NCI-H1930 (cell line): ENCODE measurements around the gene MAP4K1.

Source experiments
- DNase-seq, 2 experiments: peaks; one replicate each; lab custom pipeline; 2025; lab: John Stamatoyannopoulos, UW

Gene MAP4K1

GRCh38 chr19:38617764-38618589 lies at the start of gene MAP4K1:
TSS of gene MAP4K1 (minus strand) at chr19:38617953. CDS start at chr19:38617895, 58 bp downstream.
- peak; percentile 23 to 37 for DNase-seq

DNA sequence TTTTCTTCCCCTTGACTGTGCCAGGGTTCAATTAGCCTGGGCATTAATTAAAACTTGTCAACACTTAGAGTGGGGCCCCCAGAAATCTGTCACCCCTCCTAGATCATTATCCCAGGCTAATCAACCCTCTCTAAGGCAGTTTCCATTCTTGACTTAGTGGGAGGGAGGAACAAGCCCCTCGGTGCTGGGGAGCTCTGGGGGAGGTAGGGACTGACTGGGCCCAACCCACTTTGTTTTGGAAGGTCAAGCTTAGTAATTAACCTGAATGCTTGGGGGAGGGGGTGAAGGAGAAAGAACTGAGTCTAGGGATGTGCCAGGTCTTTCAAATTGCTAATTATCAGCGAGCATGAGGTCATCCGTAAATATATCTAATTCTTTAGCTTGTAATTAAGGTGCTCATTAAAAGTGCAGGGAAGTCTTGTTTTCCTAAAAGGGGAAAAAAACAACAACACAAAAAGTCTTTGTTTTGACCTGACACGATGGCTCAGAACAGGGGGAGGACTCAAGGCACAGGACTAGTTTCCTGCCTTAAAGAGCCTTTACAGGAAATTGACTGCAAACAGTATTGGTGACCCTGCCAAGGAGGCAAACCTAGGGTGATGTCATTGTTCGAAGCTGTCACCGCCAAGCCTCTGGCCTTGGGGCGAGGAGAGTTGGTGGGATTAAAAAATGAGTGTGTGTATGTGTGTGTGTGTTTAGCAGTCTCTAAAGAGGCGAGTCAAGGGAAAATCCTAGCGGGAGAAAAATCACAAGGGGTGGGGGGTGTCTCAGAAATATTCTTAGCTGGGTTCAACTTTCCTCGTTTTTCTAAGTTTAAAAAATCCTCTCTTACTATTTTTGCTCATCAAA lies 49.1 kb upstream of the MAP4K1 start:
- no peak for DNase-seq

DNA sequence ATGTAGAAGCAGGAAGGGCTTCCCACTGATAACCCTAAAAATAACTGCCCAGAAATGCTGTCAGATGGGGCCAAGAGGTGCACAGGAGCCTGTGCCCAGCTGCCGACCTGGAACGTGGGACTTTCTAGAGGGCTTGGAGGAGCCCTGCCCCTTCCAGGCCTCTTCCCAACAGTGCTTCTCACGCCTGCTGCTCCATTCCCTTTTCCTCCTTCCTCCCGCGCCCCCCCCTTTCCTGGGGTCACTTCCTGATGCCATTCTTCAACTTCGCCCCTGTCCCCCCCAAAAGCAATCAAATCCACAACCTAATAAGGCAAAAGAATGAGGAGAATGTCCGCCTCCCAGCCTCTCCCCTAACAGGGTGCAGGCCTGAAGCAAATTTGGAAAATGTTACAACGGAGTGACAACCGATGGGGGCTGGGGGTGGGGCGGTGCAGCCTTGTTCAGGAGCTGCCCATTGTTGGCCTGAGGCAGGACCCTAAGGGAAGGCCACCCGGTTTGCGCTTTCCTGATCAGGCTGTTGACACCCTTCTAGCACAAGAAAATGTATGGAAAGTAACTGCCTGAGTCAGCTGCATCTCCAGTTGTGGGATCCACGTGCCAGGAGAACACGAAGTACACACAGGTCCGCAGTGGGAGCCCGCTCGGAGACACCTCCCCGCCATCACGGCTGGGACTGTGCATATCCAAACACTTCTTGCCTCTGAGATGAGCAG lies 48.4 kb upstream of the MAP4K1 start:
- DNase-seq = no peak

DNA sequence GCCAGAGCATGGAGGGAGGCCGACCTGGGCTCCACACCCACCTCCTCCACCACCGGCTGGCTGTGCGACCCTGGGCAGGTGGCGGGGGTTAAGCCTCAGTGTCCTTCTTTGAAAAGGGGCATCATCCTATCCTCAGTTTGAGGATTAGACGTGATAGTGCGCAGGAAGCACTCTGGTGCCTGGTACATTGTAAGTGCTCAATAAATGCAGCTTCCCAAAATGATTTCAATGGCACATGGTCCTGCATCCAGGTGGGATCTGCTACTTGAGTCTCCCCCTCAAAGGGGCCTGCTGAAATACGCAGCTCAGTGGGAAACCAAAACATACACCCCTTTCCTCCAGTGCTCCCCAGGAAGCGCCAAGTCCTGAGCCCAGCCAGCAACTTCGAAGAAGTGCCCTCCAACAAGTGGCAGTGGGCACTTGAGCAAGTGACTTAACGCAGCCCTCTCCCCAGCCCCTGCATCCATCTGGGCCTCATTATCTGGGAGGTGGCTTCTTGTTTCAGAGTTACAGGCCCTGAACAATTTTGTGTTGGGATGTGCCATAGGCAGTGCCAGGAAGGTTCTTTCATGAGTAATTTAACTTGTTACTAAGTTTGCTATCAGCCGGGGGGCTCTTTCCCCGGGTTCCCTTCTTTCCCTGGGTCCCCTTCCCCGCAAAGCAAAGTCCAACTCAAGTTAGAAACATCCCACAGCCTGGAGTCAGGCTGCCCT lies 47.6 kb upstream of the MAP4K1 start:
- DNase-seq = no peak

DNA sequence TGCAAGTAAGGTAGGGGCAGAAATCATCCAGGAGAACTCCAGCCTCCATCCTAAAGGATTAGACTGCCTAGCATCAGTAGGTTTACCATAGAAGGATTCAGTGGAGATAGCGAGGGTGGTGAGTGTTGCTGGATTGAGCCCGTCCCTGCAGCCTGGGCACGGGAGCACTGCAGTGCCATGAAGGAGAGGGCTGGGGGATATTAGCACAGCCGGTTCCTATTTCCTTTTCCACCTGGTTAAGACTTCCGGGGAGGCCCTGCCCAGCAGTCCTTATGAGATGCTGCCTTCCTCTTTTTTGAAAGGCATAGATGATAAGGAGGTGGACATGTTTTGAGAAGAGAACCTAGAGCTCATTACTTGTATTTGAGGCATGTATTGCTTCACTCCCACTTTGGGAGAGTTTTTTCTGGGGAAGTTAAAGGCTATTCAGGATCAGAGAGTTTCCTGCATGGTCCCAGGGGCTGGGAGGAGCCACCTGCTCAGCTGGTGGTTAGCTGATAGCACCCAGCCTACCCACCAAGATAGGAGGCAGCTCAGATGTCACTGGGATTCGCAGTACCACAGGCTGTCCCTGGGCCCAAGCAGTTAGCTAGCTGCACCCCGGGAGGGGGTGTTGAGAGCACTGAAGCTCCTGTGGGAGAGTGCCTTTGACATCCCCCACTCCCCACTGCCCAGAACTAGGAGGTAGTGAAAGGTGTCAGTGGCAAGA lies 46.9 kb upstream of the MAP4K1 start:
- no peak for DNase-seq

- DNase-seq = no peak
These were observed 46.3 kb upstream of the MAP4K1 start for GRCh38 chr19:38663957-38664502.

GRCh38 chr19:38663156-38663651 lies 45.5 kb upstream of the MAP4K1 start:
- DNase-seq = no peak

- DNase-seq = no peak
These were observed 44.9 kb upstream of the MAP4K1 start for GRCh38 chr19:38662537-38663155.

- DNase-seq = no peak
These were observed 44.2 kb upstream of the MAP4K1 start for GRCh38 chr19:38661996-38662395.

DNA sequence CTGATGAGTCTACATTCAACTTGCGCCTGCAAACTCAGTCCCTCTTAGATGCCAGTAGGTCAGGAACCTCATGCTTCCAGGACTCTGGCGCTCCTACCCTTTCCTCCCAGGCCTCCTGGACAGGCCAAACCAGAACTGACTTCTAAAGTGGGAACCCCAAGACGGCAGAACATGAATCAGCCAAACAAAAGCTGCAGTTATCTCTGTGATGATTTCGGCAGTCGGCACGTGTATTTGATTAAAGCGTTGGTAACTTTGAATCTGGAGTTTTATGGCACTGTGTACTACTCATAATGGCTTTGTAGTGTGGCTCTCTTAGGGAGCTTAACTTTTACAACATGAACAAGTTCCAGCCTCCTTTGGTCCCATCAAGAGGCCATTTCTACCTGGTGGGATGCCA lies 43.4 kb upstream of the MAP4K1 start:
- DNase-seq = no peak

- DNase-seq = no peak
These were observed 43.0 kb upstream of the MAP4K1 start for GRCh38 chr19:38660724-38661123.

- DNase-seq = no peak
These were observed 40.9 kb upstream of the MAP4K1 start for GRCh38 chr19:38658462-38659306.

DNA sequence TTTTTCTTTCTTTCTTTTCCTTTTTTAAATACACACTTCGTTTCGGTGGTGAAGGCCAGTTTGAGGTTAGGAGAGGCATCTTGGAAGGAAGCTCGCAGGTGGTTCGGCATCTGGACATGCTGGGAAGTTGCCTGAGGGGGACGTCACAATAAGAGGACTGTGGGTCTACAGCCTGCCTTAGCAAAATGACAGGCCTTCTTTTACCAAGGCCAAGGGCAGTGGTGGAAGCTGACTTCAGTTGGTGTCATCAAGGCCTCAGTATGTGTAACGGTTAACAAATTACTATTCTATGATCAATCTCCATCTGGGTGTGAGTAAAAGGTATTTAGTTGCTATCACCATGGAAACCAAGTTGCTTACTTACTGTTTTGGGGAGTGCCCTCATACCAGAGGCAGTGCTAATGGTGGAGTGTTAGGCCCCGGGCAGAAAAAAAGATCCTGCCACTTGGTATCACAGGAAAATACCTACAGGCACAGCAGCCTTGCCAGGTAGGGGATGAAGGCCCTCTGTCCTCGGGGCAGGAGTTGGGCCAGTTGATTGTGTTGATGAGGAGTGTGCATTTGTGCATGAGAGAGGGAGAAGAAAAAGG lies 40.0 kb upstream of the MAP4K1 start:
- DNase-seq = no peak

- no peak for DNase-seq
These were observed 38.6 kb upstream of the MAP4K1 start for GRCh38 chr19:38656171-38656981.

- DNase-seq = no peak
These were observed 37.5 kb upstream of the MAP4K1 start for GRCh38 chr19:38655148-38655824.

DNA sequence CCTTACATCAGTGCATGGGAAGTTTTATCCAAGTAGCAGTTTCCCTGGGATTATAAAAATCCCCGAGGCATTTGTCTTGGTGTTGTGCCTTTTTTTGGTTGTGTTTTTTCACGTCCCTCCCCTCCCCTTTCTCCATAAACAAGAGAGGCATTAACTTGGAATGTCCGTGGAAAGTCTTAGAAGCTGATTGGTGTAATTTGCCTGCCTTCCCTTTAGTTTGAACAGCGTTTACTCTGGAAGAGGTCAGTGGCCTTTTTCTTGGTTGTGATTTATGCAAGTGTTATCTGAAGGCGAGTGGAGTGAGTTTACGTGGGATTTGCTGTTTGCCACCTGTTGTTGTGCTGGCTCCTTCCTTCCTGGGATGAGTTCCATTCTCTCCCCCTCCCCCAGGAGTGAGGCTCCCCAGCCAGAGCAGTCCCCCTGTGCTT lies 36.9 kb upstream of the MAP4K1 start:
- DNase-seq = no peak

DNA sequence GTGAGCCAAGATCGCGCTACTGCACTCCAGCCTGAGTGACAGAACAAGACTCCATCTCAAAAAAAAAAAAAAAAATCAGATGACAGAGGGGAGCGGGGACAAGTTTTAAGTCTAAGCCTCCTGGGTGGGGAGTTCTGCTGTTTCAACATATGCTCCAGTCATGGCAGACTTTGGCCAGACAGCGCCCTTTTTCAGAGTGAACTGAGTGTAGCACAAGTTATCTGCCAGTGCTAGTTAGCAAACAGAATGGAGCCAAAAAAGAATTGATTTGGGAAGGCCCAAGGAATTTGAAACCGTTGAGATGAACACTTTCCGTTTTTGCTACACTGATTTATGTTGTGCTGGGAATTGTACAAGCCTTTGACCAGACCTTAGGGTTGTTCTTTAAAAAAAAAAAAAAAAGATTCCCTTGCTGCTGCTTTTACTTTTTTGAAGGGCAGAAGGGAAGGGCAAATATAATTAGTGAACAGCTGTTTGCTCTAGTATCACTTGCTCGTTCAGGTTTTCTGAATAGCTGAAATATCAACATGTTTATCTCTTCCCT lies 35.3 kb upstream of the MAP4K1 start:
- no peak for DNase-seq
